Vagina (tissue), 2 donors: Measurements from ENCODE around the gene DSCAML1.

Source experiments
- POLR2A ChIP-seq, 2 donors: fragments of 450-650 bp; IDR thresholded peaks; one replicate each; pipeline ENCODE4 v1.6.1; 2017; ENCODE audit warnings: antibody characterized with exemption in 2 of 2, mild to moderate bottlenecking in 2 of 2, moderate library complexity in 2 of 2
- POLR2AphosphoS5 ChIP-seq, 2 donors: sonication (generic); formaldehyde crosslinking; IDR thresholded peaks; one replicate each; pipeline ENCODE4 v1.9.0; 2017; ENCODE audit warnings: antibody characterized with exemption in 2 of 2, mild to moderate bottlenecking in 2 of 2, low read depth in 1 of 2; ENCODE audit not compliant: insufficient read depth in 1 of 2
- TF ChIP-seq, protein P1 (sequence below), 3 experiments: fragments of 450-650 bp in 2 of 3; fragments of 200-600 bp in 1 of 3; sonication (generic) in 1 of 3; IDR thresholded peaks; one replicate each; pipeline ENCODE4 v1.5.1; 2017 to 2019; ENCODE audit warnings: antibody characterized with exemption in 3 of 3, mild to moderate bottlenecking in 2 of 3, moderate library complexity in 2 of 3

DNA sequence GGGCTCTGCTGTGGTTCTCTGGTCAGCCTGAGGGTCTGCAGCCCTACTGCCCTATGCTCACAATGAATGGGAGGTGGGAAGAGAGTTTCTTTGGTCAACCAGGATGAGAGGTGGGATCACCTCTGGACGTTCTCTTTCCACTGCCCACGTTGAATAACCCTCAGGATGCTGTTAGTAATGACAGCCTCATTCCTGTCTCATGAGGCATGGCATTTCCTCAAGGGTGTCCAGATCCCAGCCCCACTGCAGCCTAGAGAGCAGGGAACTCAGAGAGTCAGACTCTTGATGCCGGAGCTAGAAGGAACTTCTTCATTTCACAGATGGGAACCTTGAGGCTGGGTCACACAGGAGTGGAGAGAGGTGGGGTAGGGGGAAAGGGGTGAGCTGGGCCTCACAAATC is 273.3 kb downstream of the DSCAML1 start:
- TF ChIP-seq, protein P1, sequence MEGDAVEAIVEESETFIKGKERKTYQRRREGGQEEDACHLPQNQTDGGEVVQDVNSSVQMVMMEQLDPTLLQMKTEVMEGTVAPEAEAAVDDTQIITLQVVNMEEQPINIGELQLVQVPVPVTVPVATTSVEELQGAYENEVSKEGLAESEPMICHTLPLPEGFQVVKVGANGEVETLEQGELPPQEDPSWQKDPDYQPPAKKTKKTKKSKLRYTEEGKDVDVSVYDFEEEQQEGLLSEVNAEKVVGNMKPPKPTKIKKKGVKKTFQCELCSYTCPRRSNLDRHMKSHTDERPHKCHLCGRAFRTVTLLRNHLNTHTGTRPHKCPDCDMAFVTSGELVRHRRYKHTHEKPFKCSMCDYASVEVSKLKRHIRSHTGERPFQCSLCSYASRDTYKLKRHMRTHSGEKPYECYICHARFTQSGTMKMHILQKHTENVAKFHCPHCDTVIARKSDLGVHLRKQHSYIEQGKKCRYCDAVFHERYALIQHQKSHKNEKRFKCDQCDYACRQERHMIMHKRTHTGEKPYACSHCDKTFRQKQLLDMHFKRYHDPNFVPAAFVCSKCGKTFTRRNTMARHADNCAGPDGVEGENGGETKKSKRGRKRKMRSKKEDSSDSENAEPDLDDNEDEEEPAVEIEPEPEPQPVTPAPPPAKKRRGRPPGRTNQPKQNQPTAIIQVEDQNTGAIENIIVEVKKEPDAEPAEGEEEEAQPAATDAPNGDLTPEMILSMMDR (IDR thresholded peaks at IDR 0.05) = no peak
- TF ChIP-seq POLR2AphosphoS5 (IDR thresholded peaks at IDR 0.05; ENCODE audit: insufficient read depth in 1 of 2, low read depth in 1 of 2) = no peak
- TF ChIP-seq POLR2A (IDR thresholded peaks at IDR 0.05) = no peak
